BE2C (cell line): ENCODE results near the gene SCCPDH.

Experiments used
- DNase-seq: peaks from one replicate; pipeline ENCODE4 v3.0.0-alpha.2; 2020
- H3K27me3 ChIP-seq: fragments of 250-450 bp; sonication (Bioruptor Pico); 2 replicates; pipeline ENCODE4 v1.5.1; 2020; ENCODE audit warnings: mild to moderate bottlenecking
- H3K36me3 ChIP-seq: fragments of 250-450 bp; sonication (Bioruptor Pico); 2 replicates; pipeline ENCODE4 v1.5.1; 2020; ENCODE audit warnings: mild to moderate bottlenecking
- H3K4me1 ChIP-seq: fragments of 250-450 bp; sonication (Bioruptor Pico); 2 replicates; pipeline ENCODE4 v1.5.1; 2020
- H3K4me3 ChIP-seq: 2 replicates; pipeline ENCODE4 v1.5.1; 2011; ENCODE audit warnings: low read depth, low read length
- H3K9me3 ChIP-seq: fragments of 250-450 bp; sonication (Bioruptor Pico); 2 replicates; pipeline ENCODE4 v1.5.1; 2020
- CTCF ChIP-seq: IDR thresholded peaks from 2 replicates; pipeline ENCODE4 v1.5.1; 2012; ENCODE audit warnings: mild to moderate bottlenecking, low read depth, low read length

Gene SCCPDH

GRCh38 chr1:246797597-246797996 is 73.4 kb downstream of the SCCPDH start:
- H3K36me3 ChIP-seq: no peaks in the 10 kb centered on the region
- no peak for DNase-seq
- H3K4me3 ChIP-seq: no peak overlapping the region
- H3K9me3 ChIP-seq: no peaks in the 10 kb centered on the region
- H3K4me1 ChIP-seq: peaks cover 4% of the 10 kb centered on the region; the same call in 1 of the 2 replicates
- TF ChIP-seq CTCF: no peak
- no peaks in the 10 kb centered on the region for H3K27me3 ChIP-seq

- H3K27me3 ChIP-seq: no peaks in the 10 kb centered on the region
- H3K9me3 ChIP-seq: no peaks in the 10 kb centered on the region
- H3K36me3 ChIP-seq: no peaks in the 10 kb centered on the region
- peaks cover 4% of the 10 kb centered on the region; the same call in 1 of the 2 replicates for H3K4me1 ChIP-seq
- H3K4me3 ChIP-seq: no peak overlapping the region
- DNase-seq: no peak
- TF ChIP-seq CTCF: no peak
These were observed 73.9 kb downstream of the SCCPDH start for GRCh38 chr1:246798107-246798506.

- H3K9me3 ChIP-seq: no peaks in the 10 kb centered on the region
- no peaks in the 10 kb centered on the region for H3K27me3 ChIP-seq
- no peak overlapping the region for H3K4me3 ChIP-seq
- no peak for DNase-seq
- peaks cover 4% of the 10 kb centered on the region; the same call in 1 of the 2 replicates for H3K4me1 ChIP-seq
- no peak for TF ChIP-seq CTCF
- H3K36me3 ChIP-seq: no peaks in the 10 kb centered on the region
These were observed 74.6 kb downstream of the SCCPDH start for GRCh38 chr1:246798606-246799496.

- Histone ChIP-seq H3K4me1 (no peaks in the 10 kb centered on the region), H3K9me3 (no peaks in the 10 kb centered on the region), H3K27me3 (no peaks in the 10 kb centered on the region), H3K4me3 (no peak overlapping the region), H3K36me3 (no peaks in the 10 kb centered on the region)
- no peak for TF ChIP-seq CTCF
- DNase-seq: no peak
These were observed 76.1 kb downstream of the SCCPDH start for GRCh38 chr1:246800356-246800755.

GRCh38 chr1:246800756-246801155 is 76.5 kb downstream of the SCCPDH start:
- Histone ChIP-seq H3K4me3 (no peak overlapping the region), H3K27me3 (no peaks in the 10 kb centered on the region), H3K36me3 (no peaks in the 10 kb centered on the region), H3K4me1 (no peaks in the 10 kb centered on the region), H3K9me3 (no peaks in the 10 kb centered on the region)
- no peak for TF ChIP-seq CTCF
- DNase-seq: no peak
